ENCODE data around the gene ARHGAP30. TPM values are rescaled to one million over a fixed set of nuclear protein-coding genes. Genes with fewer than 3 reads are reported as not detected.
A peak's percentile ranks its signal among the peaks of the same experiment; 100 is the strongest.

ARHGAP30 gene
- total RNA-seq, 1 donor from 2014 or later: 0.42 TPM

GRCh38 chr1:161045736-161046604 lies 23.7 kb downstream of the ARHGAP30 start, which contains the start of gene USF1:
Gene USF1, minus strand, starts transcription at chr1:161045977. Its CDS starts 2,702 bp downstream, at chr1:161043275.
- peak; percentile 72 for DNase-seq (ENCODE audit: low read depth)

DNA sequence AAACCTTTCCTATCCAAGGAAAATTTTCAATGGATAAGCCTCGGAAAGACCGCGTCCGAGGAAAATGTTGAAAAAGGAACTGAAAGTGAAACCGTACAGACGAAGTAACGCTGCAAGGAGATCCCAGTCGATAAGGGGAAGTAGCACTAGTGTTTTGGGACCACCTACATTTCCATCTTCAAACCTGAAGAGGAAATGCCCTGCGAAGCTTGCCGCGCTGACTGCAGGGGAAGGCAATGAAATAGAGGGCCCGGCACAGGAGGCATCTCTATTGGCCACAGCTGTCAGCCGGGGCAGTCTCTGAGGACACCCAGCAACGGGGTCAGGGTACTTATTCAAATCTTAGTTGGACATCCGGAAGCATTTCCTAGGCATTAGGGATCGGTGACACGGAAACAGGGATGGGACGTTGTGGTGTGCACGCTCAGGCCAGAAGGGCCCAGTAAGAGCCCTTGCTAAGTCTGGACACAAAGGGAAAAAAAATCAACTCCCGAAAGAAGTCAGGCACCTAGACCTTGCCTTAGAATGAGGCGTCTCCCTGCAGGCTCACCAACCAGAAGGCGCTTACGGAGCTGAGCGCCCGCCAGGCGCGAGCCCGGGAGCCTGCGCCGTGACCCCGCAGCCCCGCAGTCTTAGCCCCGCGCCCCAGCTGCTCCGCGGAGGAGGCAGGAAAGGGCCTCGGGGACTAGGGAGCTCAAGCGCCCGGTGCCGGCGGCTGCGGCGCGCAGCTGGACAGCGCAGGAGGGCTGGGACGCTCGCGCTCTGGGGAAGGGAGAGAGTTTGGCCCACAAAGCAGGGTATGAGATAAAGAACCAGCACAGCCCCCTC lies 24.6 kb downstream of the ARHGAP30 start:
- DNase-seq (ENCODE audit: low read depth): no peak

More at GRCh38 chr1:161045736-161046604, 23.7 kb downstream of the ARHGAP30 start, which contains the start of gene USF1:
- H3K36me3 ChIP-seq (ENCODE audit: control insufficient read depth, insufficient read depth, low read length): no peaks in the 10 kb centered on the region
- no peaks in the 10 kb centered on the region for H3K27me3 ChIP-seq (ENCODE audit: control insufficient read depth, insufficient read depth, low read length)
- H3K4me3 ChIP-seq (ENCODE audit: low read depth, low read length): peak within 1 kb of the TSS; percentile 66
- TF ChIP-seq CTCF (IDR thresholded peaks at IDR 0.05; ENCODE audit: insufficient read depth, low read length, poor library complexity, severe bottlenecking): no peak

GRCh38 chr1:161044535-161044907 lies 25.2 kb downstream of the ARHGAP30 start:
- DNase-seq (ENCODE audit: low read depth): no peak
- Histone ChIP-seq H3K4me3 (ENCODE audit: low read depth, low read length) (peak overlapping the region; percentile 66), H3K36me3 (ENCODE audit: control insufficient read depth, insufficient read depth, low read length) (peaks cover 3% of the 10 kb centered on the region), H3K27me3 (ENCODE audit: control insufficient read depth, insufficient read depth, low read length) (no peaks in the 10 kb centered on the region)
- TF ChIP-seq CTCF (IDR thresholded peaks at IDR 0.05; ENCODE audit: insufficient read depth, low read length, poor library complexity, severe bottlenecking): no peak

More for the DNA sequence above, 24.6 kb downstream of the ARHGAP30 start:
- no peaks in the 10 kb centered on the region for H3K27me3 ChIP-seq (ENCODE audit: control insufficient read depth, insufficient read depth, low read length)
- TF ChIP-seq CTCF (IDR thresholded peaks at IDR 0.05; ENCODE audit: insufficient read depth, low read length, poor library complexity, severe bottlenecking): no peak
- no peaks in the 10 kb centered on the region for H3K36me3 ChIP-seq (ENCODE audit: control insufficient read depth, insufficient read depth, low read length)
- peak overlapping the region; percentile 66 for H3K4me3 ChIP-seq (ENCODE audit: low read depth, low read length)

- Histone ChIP-seq H3K4me3 (ENCODE audit: low read depth, low read length) (no peak overlapping the region), H3K36me3 (ENCODE audit: control insufficient read depth, insufficient read depth, low read length) (peaks cover 3% of the 10 kb centered on the region), H3K27me3 (ENCODE audit: control insufficient read depth, insufficient read depth, low read length) (no peaks in the 10 kb centered on the region)
- no peak for TF ChIP-seq CTCF (IDR thresholded peaks at IDR 0.05; ENCODE audit: insufficient read depth, low read length, poor library complexity, severe bottlenecking)
- no peak for DNase-seq (ENCODE audit: low read depth)
Observed at GRCh38 chr1:161039546-161039945, 30.1 kb downstream of the ARHGAP30 start.

- DNase-seq (ENCODE audit: low read depth): no peak
- Histone ChIP-seq H3K36me3 (ENCODE audit: control insufficient read depth, insufficient read depth, low read length) (peaks cover 3% of the 10 kb centered on the region), H3K27me3 (ENCODE audit: control insufficient read depth, insufficient read depth, low read length) (no peaks in the 10 kb centered on the region), H3K4me3 (ENCODE audit: low read depth, low read length) (peak overlapping the region; percentile 77)
- no peak for TF ChIP-seq CTCF (IDR thresholded peaks at IDR 0.05; ENCODE audit: insufficient read depth, low read length, poor library complexity, severe bottlenecking)
Observed at GRCh38 chr1:161039154-161039545, 30.5 kb downstream of the ARHGAP30 start.

Data from kidney epithelial cell (primary cell).